Stimulated activated CD4-positive, alpha-beta T cell treated with anti-CD3 and anti-CD28 coated beads, Interleukin-4, amount 100 ng/mL, for 1 hour (primary cell): Measurements from ENCODE around the gene PTGER1.
A peak's percentile ranks its signal among the peaks of the same experiment; 100 is the strongest.

ENCODE experiments used
- DNase-seq: peaks from one replicate; pipeline ENCODE4 v3.0.0-alpha.2; 2020

Gene PTGER1

DNA sequence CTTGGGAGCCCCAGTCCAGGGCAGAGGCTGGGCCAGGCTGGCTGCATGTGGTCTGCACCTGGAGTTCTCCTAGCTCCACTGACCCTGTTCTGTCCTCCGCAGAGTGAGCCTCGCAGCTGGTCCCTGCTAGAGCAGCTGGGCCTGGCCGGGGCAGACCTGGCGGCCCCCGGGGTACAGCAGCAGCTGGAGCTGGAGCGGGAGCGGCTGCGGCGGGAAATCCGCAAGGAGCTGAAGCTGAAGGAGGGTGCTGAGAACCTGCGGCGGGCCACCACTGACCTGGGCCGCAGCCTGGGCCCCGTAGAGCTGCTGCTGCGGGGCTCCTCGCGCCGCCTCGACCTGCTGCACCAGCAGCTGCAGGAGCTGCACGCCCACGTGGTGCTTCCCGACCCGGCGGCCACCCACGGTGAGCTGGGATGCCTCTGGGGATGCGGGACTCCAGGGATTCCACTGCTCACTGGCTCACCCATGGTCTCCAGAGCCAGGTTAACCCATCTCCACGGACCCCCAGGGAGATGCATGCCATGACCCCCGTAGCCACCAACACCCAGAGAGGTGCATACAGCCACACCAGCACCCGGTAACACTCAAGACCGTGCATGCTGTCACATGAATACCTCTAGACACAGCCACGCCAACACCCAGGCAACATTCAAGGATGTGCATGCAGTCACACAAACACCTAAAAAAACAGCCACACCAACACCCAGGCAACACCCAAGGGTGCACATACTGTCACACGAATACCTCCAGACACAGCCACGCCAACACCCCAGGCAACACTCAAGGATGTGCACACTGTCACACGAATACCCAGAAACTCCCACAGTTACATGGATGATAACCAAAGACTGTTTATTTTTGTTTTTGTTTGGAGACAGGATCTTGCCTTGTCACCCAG lies 33.9 kb downstream of the PTGER1 start:
- no peak for DNase-seq

DNA sequence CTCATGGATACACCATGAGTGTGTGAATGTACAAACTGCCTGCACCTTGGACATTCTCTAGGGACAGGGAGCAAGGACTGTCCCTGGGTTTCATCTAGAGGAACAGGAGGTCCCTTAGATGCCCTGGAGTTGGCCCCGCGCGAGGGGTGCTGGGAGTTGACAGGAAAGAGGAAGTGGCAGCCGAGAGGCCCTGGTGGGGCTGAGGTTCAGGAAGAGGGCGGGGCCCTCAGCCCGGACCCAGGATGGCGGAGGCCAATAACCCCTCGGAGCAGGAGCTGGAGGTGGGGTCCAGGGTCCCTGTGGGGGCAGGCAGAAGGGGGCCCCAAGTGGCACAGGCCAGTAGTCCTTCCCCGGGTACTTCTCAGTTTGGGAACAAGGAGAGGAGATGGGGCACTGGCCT lies 35.1 kb downstream of the PTGER1 start:
- peak; percentile 79 for DNase-seq

- DNase-seq: no peak
Observed at GRCh38 chr19:14439014-14439413, 36.1 kb downstream of the PTGER1 start.

- DNase-seq: no peak
Observed at GRCh38 chr19:14437578-14438140, 37.5 kb downstream of the PTGER1 start.

DNA sequence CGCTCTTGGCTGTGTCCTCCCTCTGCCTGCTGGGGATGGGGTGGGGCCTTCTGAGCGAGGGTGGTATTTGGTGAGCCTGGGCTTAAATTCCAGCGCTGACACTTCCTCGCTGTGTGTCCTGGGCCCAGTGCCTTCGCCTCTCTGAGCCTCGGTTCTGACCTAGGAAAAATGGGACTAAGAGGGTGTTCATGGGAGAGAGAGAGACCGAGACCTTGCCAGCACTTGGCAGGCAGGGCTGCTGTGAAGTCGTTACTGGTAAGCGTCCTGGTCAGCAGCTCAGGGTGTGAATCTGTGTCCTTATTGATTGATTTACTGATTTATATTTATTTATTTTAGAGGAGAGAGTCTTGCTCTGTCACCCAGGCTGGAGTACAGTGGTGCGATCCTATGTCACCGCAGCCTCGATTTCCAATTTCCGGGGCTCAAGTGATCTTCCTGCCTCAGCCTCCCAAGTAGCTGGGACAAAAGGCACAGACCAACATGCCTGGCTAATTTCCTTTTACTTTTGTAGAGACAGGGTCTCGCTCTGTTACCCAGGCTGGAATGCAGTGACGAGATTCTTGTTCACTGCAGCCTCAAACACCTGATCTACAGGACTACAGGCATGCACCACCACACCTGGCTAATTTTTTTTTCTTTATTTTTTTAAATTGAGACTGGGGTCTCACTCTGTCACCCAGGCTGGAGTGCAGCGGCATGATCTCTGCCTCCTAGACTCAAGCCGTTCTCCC lies 39.7 kb downstream of the PTGER1 start:
- DNase-seq: no peak

GRCh38 chr19:14434543-14435319 lies 40.4 kb downstream of the PTGER1 start:
- peak; percentile 47 for DNase-seq

DNA sequence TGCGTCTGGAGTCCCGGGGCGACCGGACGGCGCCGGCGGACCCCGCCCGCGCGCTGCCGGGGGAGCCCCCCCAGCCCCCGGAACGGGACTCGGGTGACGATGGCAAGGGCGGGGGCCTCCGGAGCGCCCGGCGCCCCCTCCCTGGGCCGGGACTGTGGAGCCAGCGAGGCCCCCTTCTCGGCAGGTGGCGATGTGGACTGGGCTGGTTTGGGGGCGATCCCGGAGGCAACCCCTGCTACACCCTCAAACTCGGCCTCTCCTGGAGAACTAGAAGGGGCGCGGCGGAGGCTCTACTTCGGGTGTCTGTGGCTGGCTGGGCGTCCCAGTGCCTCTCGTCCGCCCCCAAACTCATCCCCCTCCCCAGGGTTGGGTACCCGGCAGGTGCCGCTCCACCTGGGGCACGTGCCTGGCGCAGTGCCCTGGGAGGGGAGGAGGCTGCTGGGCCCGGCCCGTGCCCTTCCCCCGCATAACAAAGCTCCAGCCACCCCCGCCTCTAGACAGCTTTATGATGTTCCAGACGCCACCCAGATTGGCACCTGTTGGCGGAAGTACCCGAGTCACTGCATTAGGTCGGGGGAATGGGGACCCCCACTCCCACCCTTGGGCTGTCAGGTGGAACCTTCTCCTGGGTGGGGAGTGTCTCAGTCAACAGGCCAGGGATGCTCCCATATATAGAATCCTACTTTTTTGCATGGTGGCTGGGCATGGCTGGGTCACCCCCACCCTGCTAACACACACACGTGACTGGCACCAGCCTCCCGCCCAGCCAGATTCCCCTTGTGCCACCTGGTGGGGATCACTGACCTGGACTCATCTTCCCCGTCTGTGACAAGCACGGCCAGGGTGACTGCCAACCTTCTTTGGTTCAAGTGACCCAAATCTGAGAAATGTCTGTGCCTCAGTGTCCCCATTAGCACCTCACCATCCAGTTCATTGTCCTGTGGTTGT lies 41.3 kb downstream of the PTGER1 start:
- DNase-seq: peak; percentile 56

DNA sequence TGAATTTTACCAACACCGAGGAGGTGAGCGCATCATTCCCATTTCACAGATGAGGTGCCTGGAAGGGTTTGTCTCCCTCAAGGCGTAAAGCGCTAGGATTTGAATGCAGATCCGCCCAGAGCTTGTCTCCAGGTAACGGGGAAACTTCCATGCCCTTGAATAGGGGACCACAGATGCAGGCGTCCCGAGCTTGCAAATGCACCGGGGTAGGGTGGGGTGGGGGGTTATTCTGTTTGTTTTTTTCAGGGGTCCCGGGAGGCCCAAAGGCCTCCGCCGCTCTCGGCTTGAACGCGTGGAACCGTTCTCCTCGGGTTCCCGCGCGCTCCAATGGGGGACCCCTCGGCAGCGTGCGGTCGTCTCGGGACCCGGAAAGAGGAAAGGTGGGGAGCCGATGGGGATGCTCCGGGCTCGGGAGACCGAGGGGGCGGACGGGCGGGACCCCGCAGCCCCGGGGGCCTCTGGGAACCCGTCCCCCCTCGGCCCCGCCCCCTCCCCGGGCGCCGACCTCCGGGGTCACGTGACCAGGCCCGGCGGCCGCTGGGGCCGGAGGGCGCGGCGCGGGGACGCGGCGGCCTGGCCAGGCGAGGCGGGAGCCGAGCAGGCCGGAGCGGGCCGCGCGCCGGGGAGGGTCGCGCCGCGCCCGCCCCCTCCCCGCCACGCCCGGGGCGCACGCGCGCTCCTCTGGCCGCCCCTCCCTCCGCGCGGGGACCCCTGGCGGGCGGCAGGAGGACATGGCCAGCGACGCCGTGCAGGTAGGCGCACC lies 42.2 kb downstream of the PTGER1 start, which contains the start of gene PKN1:
TSS of gene PKN1 (plus strand) at position 516 of the 763 bp plus-strand sequence. CDS start at position 732, 216 bp downstream.
- DNase-seq: peak; percentile 68

- no peak for DNase-seq
Observed at GRCh38 chr19:14430712-14431111, 44.4 kb downstream of the PTGER1 start.

- DNase-seq: no peak
Observed at GRCh38 chr19:14428882-14429416, 46.2 kb downstream of the PTGER1 start.

GRCh38 chr19:14427461-14427860 lies 47.7 kb downstream of the PTGER1 start:
- no peak for DNase-seq

DNA sequence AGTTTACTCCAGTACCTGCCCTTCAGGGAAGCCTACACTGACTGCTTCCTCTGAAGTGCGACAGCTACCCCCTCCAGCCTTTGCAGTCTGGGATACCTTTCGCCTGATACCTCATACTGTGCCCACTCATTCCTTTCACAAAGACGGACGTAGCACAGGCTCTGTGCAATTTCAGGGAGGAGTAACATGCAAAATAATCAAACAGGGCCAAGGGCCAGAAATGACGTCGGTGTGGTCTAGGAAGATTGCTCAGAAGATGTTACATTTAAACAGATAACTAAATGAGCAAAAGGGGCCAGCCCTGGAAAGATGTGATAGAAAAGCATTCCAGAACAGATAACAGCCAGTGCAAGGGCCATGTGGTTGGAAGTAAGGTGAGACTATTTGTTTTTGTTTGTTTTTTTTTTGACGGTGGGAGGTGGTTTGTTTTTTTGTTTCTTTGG lies 49.4 kb downstream of the PTGER1 start:
- no peak for DNase-seq
